Dedifferentiated amniotic fluid mesenchymal stem cell (primary cell): ENCODE measurements around the gene PDE11A.
A peak's percentile ranks its signal among the peaks of the same experiment; 100 is the strongest.
"Not testable (repeated sequence)": the region's sequence is repeated elsewhere in the genome, so short reads cannot be mapped to it uniquely, and the experiment has no call there.

Source experiments
- DNase-seq: peaks from one replicate; pipeline ENCODE4 v3.0.0-alpha.2; 2016; ENCODE audit errors: extremely low spot score

PDE11A gene

DNA sequence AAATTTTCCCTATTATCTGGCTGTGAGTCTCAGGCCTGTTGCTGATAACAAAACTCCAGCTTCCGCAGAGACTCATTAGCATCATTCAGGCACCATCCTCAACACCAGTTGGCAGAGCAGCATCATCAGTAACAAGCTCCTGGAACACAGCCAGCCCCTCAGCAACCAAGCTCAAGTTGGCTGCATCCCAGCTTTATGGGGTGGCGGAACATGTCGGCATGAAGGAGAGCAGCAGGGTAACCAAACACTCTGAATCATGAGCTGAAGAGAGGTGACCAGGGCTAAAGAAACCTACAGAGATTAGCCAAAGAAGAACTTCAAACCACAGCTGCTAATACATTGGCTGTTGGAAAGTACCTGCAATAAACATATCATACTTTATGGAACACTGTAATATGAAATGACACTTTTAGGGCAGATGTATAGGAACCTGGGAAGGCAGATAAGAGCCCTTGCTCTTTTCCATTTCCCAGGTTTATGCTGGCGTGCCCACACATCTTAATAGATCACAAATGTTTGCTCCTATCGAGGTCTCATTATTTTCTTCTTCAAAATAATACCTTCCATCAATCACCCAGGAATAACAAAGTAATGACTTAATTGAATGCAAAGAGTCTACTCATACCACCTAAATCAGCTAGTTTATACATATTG lies 63.8 kb downstream of the PDE11A start:
- DNase-seq, result no peak

DNA sequence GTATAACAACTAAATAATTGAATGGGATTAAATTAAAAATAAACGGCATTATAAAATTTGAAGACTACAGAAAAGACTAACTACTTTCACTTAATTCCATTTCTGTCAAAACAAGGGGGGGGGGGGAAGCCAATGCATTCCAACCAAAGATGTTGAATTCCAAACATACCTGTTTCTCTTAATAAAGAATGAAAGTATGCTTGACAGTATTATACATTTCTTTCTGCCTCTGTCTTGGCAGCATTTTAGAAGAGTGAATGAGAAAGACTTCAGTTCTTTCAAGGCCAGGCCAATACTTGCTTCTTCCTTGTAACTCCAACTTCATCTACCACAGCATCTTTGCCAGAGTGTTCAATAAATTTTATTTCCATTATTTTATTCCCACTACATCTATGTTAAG lies 65.9 kb downstream of the PDE11A start:
- DNase-seq, result peak; percentile 22

DNA sequence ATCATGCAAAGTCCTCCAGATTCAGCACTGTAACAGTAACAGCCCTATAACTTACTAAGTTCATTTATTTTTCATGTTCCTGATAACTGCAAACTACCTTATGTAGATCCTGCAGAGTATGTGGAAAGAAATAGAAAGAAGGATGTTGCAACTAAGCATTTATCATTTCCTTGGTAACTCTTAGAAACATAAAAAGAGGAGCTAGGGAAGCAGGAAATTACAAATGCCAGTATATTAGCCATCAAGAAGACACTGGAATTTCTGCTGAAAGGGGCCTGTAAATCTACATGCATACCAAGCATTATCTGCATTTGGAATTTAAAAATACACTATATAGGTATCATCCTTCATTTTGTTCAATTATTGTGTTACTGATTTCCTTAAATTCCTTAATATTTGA lies 66.8 kb downstream of the PDE11A start:
- DNase-seq, result no peak

DNA sequence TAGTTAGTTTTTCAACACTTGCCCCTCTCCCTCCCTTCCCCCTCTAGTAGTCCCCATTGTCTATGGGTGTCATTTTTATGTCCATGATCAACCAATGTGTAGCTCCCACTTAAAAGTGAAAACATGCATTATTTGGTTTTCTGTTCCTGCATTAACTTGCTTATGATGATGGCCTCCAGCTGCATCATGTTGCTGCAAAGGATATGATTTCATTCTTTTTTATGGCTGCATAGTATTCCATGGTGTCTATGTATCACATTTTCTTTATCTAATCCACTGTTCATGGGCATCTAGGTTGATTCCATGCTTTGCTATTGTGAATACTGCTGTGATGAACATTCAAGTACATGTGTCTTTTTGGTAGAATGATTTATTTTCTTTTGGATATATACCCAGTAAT lies 70.5 kb downstream of the PDE11A start:
- DNase-seq, result no peak

DNA sequence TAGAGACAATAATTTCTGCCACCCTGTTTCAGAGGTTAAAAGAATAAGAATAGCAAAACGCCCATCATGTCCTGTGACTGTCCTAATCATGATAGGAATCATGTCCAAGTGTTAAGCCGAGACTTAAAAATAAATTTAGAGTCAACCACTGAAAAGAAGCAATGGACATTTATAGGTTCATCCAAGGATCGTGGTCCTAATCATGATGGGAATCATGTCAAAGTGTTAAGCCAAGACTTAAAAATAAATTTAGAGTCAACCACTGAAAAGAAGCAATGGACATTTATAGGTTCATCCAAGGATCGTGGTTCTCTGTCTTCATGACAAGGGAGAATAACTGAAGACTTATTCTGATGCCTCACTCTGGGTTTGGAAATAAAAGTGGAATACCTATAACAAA lies 73.6 kb downstream of the PDE11A start:
- no peak for DNase-seq

DNA sequence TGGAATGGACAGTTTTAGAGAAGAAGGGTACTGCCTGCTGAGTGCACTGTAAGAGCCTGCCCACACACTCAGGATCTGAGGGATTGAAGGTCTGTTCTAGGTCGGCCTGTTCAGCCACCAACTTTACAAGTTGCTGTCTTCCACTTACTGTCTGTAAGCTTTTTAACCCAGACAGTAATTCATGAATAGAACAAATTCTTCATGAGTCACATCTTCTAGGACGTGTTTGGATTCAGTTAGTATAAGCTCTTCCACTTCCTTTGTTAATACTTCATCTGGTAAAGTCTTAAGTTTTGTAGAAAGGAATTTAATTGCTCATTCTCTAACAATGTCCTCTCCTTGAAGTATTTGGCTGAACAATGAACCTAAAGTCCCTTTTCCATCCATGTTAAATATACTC lies 74.6 kb downstream of the PDE11A start:
- DNase-seq, result peak; percentile 71

DNA sequence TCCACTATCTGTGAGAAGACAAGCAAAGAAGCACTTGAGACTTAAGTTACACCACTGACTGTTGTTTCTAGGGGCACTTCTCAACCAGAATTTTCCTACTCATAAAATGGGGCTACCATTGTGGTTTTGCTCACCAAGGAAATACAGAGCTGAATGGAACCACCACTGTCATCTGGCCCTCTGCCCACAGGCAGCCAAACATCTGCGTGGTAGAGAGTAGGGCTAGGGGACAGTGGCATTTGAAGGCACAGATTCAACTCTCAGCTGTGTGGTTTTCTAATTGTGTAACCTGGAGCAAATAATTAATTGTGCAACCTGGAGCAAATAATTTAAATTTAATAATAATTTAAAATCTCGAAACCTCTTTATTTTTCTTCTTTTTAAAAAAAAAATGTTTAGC lies 79.6 kb downstream of the PDE11A start:
- no peak for DNase-seq

DNA sequence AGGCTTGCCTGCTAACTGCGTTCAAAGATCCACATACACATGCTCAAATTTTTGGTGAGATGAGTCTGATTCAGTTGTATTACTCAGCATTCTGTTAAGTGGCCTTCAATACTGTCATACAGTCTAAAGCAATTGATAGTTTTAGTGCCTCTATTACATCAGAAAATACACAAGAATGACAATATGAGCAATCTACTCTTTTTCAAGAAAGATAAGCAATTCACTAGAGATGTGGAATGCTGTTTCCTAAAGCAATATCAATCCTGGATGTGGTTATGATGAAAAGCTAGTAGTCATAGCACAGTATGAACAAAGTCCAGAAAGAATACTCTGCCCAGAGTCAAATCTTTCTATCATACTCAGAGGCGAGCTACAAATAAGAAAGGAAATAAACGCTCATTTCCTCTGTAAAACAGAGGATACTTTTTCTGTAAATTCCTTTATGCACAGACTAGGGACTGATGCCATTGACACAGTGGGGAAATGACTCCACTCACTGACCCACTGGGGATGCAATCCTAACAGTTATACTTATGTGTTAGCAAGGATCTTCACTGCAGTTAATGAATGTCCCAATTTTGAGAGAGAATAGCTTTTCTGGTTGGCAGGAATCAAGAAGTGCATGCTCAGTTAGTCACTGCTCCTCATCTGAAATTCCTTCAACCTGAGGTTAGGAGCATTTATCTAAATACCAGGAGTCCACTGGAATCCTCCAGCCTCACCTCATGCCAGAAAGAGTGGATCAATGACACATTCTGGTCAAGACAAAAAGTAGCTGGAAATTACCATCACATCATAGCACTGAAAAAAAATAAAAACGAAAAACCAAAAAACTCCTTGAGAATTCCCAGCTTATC lies 83.3 kb downstream of the PDE11A start:
- peak; percentile 57 for DNase-seq

DNA sequence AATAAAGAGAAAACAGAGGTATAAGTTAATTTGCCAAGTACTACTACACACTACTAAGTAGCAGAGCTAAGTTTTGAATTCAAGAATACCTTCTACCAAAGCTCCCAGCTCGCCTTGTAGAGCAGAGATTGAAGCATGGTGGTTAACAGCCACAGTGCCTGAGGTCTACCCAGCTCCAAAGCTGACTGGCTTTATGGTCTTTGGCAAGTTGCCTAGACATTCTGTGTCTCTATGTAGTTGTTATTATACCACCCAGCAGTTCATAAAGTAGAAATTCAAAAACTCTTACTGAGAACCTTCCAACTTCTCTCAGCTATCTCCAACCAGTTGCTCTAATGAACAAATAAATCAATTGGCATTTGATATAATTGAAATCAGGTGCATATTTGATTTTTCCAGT lies 87.8 kb downstream of the PDE11A start:
- DNase-seq, result no peak

DNA sequence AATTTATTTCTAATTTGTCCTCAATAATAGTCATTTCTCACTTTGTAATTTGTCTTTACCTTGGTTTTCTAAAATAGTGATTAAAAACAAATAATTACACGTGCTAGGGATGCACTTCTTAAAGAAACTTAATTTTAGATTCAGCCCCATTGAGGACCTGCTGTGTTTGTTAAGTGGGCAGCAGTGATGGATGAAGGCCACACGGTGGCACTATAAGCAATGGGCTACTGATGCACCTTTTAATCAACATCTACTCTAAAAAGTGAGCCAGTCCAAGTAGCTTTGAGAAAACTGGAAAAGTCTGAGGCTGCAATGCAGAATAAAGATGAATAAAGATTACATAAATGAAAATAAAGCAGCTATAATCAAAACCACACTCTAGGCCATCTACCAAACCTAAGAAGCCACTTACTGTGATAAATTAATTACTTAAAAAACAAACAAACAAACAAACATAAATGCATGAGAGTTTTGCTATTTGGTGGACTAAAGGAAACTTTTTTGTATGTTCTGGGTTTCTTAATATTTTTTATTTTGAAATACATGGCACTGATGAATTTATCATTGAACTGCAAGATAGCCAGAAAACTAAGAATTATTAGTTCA lies 89.3 kb downstream of the PDE11A start:
- DNase-seq, result peak; percentile 46

DNA sequence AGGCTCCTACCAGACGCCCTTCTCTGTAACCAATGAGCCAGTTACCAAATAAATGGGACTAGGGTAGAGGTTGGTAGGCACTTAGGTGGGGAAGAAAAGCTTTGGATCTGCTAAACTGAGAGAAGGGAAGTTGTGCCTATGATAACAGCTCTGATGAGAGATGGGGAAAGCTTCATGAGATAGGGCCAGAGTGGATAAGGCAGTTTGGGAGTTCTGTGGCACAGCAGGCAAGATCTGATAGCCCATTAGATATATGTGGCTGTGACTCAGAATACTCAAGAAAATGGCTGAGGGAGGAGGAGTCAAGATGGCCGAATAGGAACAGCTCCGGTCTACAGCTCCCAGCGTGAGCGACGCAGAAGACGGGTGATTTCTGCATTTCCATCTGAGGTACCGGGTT lies 99.8 kb downstream of the PDE11A start:
- DNase-seq, result no peak

DNA sequence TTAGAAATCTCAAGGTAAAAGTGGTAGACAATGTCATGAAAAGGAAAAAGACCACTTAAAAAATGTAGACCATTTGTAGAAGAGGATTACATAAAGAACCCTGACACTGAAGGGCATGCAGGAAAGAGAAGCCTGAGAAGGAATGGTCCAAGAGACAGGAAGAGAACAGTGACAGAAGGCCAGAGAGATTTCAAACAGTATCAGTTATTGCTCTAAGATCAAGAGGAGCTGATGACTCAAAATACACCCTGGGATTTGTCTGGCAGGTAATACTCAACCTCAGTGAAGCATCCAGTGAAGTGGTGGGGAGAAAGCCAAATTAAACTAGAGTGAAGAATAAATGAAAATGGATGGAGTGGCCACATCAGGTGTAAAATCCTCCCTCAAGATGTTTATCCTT lies 100.5 kb downstream of the PDE11A start:
- DNase-seq, result no peak

DNA sequence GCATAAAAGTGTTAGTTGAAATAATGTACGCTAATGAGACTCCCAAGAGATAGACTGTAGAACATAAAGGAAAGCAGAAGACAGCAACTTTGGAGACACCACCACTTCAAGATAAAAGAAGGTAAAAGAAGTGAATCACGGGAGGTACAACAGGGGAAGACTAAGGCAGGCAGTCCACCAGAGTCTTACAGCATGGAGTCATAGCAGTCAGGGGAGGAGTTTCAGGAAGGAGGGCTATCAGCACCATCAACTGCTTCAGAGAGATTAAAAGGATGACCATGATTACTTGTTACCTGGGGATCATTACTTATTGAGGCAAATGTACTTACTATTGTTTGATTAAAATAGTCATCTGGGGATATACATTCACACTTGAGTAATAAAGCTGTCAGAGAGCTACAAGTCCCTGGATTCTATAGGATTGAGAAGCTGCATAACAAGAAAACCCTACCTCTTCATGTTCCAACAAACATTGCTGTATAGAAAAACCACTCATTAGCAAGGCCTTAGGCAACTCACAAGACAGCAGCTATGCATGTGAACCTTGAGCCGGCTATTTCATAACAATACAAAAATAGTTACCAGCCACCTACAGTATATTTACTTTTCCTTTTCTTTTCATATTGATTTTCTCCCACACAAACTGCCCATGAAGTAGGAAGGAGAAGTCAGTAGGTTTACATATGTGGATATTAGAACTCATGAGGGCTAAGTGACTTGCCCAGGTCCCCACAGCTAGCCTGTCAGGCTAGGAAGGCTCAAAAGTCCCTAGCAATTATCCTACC lies 101.7 kb downstream of the PDE11A start:
- DNase-seq, result no peak

DNA sequence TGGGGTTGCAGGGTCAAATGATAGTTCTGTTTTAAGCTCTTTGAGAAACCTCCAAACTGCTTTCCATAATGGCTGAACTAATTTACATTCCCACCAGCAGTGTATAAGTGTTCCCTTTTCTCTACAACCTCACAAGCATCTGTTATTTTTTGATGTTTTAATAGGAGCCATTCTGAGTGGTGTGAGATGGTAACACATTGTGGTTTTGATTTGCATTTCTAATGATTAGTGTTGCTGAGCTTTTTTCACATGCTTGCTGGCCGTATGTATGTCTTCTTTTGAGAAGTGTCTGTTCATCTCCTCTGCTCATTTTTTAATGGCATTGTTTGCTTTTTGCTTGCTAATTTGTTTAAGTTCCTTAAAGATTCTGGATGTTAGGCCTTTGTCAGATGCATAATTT lies 107.7 kb downstream of the PDE11A start:
- no peak for DNase-seq

DNA sequence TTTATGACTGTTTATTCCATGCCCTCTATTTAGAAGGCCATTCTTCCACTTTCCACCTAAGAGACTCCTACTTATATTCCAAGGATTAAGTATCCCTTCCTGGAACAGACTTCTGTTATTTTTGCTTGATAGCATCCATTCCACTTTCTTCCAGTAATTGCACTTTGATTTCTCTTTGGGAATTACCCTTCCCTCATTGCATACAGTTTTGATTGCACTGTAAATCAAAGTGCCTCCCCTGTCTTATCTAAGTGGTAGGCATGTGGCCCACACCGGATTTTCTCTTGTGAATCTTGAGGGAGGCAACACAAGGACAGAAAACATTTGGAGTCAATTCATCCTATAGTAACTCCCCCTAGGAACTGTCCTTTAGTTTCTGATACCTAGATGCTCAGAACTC lies 120.4 kb downstream of the PDE11A start:
- DNase-seq, result no peak

DNA sequence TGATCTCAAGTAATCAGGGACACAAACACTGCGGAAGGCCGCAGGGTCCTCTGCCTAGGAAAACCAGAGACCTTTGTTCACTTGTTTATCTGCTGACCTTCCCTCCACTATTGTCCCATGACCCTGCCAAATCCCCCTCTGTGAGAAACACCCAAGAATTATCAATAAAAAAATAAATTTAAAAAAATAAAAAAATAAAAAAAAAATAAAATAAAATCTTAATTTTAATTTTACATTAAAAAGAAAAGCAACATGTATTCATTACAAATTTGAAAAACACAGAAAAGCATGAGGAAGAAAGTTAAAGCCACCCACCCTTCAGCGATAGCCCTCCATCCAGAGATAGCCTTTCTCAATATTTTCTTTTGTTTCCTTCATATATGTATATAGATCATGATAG lies 125.0 kb downstream of the PDE11A start:
- DNase-seq, result not testable (repeated sequence)

DNA sequence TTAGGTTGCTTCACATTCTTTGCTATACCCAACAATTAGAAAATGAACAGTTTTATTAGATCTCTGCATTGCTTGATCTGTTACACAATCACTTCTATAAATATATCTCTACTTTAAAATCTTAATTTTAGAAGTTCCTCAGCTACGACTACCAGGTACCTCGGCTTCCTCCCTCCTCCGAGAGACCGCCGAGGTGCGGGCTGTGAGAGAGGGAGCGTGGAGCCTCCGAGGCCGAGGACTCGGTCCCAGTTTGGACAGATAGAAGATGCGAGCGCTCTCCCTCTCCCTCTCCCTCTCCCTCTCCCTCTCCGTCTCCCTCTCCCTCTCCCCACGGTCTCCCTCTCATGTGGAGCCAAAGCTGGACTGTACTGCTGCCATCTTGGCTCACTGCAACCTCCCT lies 128.0 kb downstream of the PDE11A start:
- DNase-seq, result not testable (repeated sequence)

DNA sequence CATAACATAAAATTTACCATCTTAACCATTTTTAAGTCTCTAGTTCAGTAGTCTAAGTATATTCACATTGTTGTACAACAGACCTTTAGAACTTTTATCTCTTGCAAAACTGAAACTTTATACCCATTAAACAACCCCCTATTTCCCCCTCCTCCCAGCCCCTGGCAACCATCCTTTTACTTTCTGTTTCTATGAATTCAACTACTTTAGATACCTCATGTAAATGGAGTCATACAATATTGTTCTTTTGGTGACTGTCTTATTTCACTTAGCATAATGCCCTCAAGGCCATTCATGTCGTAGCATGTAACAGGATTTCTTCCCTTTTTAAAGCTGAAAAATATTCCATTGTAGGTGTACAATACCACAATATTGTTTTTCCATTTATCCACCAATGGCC lies 129.8 kb downstream of the PDE11A start:
- DNase-seq, result no peak

DNA sequence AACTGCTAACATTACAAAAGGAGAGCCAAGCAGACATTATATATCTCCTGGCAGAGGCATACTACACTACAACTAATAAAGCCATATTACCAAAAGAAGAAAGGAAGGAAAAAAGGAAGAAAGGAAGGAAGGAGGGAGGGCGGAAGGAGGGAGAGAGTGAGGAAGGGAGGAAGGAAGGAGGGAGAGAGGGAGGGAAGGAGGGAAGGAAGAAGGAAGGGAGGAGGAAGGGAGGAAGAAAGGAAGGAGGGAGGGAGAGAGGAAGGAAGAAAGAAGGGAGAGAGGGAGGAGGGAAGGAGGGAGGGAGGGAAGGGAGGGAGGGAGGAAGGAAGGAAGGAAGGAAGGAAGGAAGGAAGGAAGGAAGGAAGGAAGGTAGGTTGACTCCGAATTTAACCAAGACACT lies 133.4 kb downstream of the PDE11A start:
- no peak for DNase-seq

DNA sequence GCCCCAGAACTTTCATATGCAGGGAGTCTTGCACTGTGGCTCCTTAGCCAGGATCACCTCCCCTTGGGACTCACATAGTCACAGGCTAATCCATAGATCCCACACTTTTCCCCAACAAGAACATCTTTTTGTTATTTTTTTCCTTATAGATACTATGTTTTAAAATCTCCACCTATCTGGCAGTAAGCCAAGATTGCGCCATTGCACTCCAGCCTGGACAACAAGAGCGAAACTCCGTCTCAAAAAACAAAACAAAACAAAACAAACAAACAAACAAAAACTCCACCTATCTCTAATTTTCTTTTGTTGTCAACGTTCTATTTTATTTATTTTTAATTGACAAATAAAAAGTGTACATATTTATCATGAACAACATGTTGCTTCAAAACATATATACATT lies 141.7 kb downstream of the PDE11A start:
- DNase-seq, result no peak

DNA sequence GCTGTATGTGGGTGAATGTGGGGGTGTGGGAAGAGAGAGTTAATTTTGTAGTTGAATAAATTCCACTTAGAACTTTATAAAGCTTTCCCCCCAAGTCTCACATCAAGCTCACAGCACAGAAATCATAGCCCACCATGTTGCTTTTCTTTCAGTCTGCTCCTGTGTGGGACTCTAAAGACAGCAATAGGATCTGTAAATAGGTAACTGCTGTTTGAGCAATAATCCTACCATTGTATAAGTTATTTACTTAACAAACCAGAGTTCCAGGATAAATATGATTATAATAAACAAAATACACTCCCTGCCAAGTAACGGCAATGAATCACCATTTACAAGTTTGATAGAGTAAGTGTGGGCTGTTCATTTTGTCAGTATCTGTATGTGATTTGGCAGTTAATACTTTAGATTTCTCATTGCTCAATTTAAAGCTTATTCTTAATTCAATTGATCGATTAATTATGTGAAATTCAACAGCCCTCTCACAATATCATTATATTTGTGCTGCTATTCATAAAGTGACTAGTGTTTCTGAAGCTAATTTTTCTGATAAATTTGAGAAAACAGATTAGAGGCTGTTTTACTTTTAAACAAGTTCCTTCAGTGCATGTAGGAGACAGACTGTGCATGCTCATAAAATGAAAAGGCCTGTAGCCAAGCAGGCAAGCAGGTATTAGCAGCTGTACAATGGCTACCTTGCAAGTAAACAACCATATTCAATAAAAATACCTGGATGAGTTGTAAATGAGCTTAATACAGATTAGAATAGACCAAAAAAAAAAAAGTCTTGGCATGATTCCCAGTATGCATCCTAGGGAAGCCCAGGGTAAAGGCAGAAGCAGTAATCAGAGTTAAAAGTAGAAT lies 142.7 kb downstream of the PDE11A start:
- DNase-seq, result no peak
